ENCODE measurements around the gene FBLN2. TPM values are rescaled to one million over a fixed set of nuclear protein-coding genes. Genes with fewer than 3 reads are reported as not detected.

Gene FBLN2
- total RNA-seq, 1 donor from 2014 or later, result not detected

GRCh38 chr3:13577181-13578121, 28.5 kb downstream of the FBLN2 start:
- Mint-ChIP-seq H3K27ac (no peak overlapping the region), H3K9me3 (no peaks in the 10 kb centered on the region), H3K4me1 (no peaks in the 10 kb centered on the region), H3K4me3 (no peak overlapping the region), H3K36me3 (ENCODE audit: low read depth) (no peaks in the 10 kb centered on the region), H3K27me3 (no peaks in the 10 kb centered on the region)
- intact Hi-C loops (cut with micrococcal nuclease), result no loop called here
- DNase-seq, result no peak

- H3K4me1 Mint-ChIP-seq, result no peaks in the 10 kb centered on the region
- H3K27me3 Mint-ChIP-seq, result no peaks in the 10 kb centered on the region
- intact Hi-C loops (cut with micrococcal nuclease), result no loop called here
- H3K27ac Mint-ChIP-seq, result no peak overlapping the region
- no peaks in the 10 kb centered on the region for H3K36me3 Mint-ChIP-seq (ENCODE audit: low read depth)
- no peak for DNase-seq
- H3K4me3 Mint-ChIP-seq, result no peak overlapping the region
- H3K9me3 Mint-ChIP-seq, result no peaks in the 10 kb centered on the region
These were observed 29.3 kb downstream of the FBLN2 start for GRCh38 chr3:13578251-13578650.

GRCh38 chr3:13579063-13579462, 30.1 kb downstream of the FBLN2 start:
- no peak for DNase-seq
- H3K27ac Mint-ChIP-seq, result no peak overlapping the region
- no peaks in the 10 kb centered on the region for H3K9me3 Mint-ChIP-seq
- H3K27me3 Mint-ChIP-seq, result no peaks in the 10 kb centered on the region
- H3K4me1 Mint-ChIP-seq, result no peaks in the 10 kb centered on the region
- intact Hi-C loops (cut with micrococcal nuclease), result no loop called here
- H3K4me3 Mint-ChIP-seq, result no peak overlapping the region
- no peaks in the 10 kb centered on the region for H3K36me3 Mint-ChIP-seq (ENCODE audit: low read depth)

GRCh38 chr3:13580256-13581023, 31.5 kb downstream of the FBLN2 start:
- Mint-ChIP-seq H3K9me3 (no peaks in the 10 kb centered on the region), H3K4me1 (no peaks in the 10 kb centered on the region)

DNA sequence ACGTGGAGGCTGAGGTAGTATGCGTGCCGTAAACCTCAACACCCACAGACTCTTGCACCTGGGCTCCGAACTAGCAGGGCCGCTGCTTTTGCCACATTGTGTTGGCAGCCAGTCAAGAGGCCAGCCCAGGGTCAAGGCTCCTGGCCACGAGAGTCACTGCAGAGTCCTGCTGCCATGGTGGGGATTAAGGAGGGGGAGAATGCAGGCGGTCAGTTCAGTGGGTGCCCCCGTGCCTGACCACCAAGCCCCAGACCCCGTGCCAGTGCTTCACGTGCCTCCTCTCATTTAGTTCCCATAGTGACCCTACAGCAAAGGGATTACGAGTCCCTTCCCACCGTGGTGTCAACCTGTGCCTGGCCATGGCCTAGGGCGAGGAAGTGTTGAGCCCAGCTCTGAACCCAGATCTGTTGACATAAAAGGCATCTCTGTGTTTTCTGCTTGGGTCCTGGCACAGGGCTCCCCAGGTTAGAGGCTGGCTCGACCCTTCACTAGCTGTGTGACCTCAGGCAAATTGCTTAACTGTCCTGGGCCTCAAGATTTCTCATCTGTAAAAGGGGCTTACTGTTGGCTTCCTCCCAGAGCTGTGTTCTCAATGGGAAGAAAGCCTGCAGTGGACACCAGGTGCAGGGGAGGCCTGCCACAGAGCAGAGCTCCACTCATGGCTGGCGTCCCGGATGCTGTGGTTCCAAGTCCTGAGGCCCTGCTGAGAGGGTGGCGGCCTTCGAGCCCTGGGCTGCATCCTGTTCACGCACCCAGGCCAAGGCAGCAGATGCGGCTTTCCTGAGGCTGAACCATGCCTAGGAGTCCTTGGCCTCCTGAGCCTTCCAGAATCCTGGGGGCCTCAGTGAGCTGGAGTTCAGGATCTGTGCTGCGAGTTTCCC, 32.8 kb downstream of the FBLN2 start:
- H3K27me3 Mint-ChIP-seq, result no peaks in the 10 kb centered on the region
- H3K36me3 Mint-ChIP-seq (ENCODE audit: low read depth), result no peaks in the 10 kb centered on the region
- no peak for DNase-seq
- no peak overlapping the region for H3K4me3 Mint-ChIP-seq
- intact Hi-C loops (cut with micrococcal nuclease), result no loop called here
- no peaks in the 10 kb centered on the region for H3K9me3 Mint-ChIP-seq
- no peaks in the 10 kb centered on the region for H3K4me1 Mint-ChIP-seq
- H3K27ac Mint-ChIP-seq, result no peak overlapping the region

More at GRCh38 chr3:13580256-13581023, 31.5 kb downstream of the FBLN2 start:
- Mint-ChIP-seq H3K4me3 (no peak overlapping the region), H3K27me3 (no peaks in the 10 kb centered on the region), H3K27ac (no peak overlapping the region), H3K36me3 (ENCODE audit: low read depth) (no peaks in the 10 kb centered on the region)
- no peak for DNase-seq
- intact Hi-C loops (cut with micrococcal nuclease), result no loop called here

- intact Hi-C loops (cut with micrococcal nuclease), result no loop called here
- no peaks in the 10 kb centered on the region for H3K4me1 Mint-ChIP-seq
These were observed 33.7 kb downstream of the FBLN2 start for GRCh38 chr3:13582366-13583250.

GRCh38 chr3:13583251-13584180, 34.6 kb downstream of the FBLN2 start:
- Mint-ChIP-seq H3K36me3 (ENCODE audit: low read depth) (no peaks in the 10 kb centered on the region), H3K4me3 (no peak overlapping the region), H3K27ac (no peak overlapping the region)

More at GRCh38 chr3:13582366-13583250, 33.7 kb downstream of the FBLN2 start:
- Mint-ChIP-seq H3K9me3 (no peaks in the 10 kb centered on the region), H3K4me3 (no peak overlapping the region), H3K27me3 (no peaks in the 10 kb centered on the region), H3K27ac (no peak overlapping the region), H3K36me3 (ENCODE audit: low read depth) (no peaks in the 10 kb centered on the region)
- no peak for DNase-seq

GRCh38 chr3:13584427-13584891, 35.5 kb downstream of the FBLN2 start:
- Mint-ChIP-seq H3K27ac (no peak overlapping the region), H3K36me3 (ENCODE audit: low read depth) (no peaks in the 10 kb centered on the region), H3K27me3 (no peaks in the 10 kb centered on the region), H3K4me3 (no peak overlapping the region), H3K4me1 (no peaks in the 10 kb centered on the region), H3K9me3 (no peaks in the 10 kb centered on the region)
- DNase-seq, result no peak
- intact Hi-C loops (cut with micrococcal nuclease), result no loop called here

More at GRCh38 chr3:13583251-13584180, 34.6 kb downstream of the FBLN2 start:
- Mint-ChIP-seq H3K4me1 (no peaks in the 10 kb centered on the region), H3K27me3 (no peaks in the 10 kb centered on the region), H3K9me3 (no peaks in the 10 kb centered on the region)
- DNase-seq, result no peak
- intact Hi-C loops (cut with micrococcal nuclease), result no loop called here

GRCh38 chr3:13584901-13585300, 36.0 kb downstream of the FBLN2 start:
- H3K27ac Mint-ChIP-seq, result no peak overlapping the region
- no peak overlapping the region for H3K4me3 Mint-ChIP-seq
- intact Hi-C loops (cut with micrococcal nuclease), result no loop called here
- H3K9me3 Mint-ChIP-seq, result no peaks in the 10 kb centered on the region
- H3K27me3 Mint-ChIP-seq, result peaks cover 2% of the 10 kb centered on the region
- DNase-seq, result no peak
- H3K36me3 Mint-ChIP-seq (ENCODE audit: low read depth), result no peaks in the 10 kb centered on the region
- no peaks in the 10 kb centered on the region for H3K4me1 Mint-ChIP-seq

DNA sequence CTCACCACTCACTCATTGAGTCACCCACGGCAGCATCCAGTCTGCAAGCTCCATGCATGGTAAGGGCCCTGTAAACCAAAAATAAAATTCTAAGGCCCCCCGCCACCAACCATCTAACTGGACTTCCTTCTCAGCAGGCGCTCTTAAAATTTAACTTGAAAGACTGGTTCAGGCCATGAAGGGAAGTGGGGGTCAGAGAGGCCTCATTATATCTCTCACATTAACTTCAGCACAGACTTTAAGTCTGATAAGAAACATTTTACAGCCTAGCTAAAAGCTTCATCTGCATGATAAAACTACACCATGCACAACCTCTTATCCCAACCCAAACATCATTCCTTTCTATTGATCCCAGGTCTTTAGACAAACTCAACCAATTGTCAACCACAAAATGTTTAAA, 38.5 kb downstream of the FBLN2 start:
- Mint-ChIP-seq H3K4me1 (no peaks in the 10 kb centered on the region), H3K4me3 (no peak overlapping the region), H3K9me3 (no peaks in the 10 kb centered on the region), H3K27me3 (peaks cover 7% of the 10 kb centered on the region), H3K27ac (no peak overlapping the region), H3K36me3 (ENCODE audit: low read depth) (no peaks in the 10 kb centered on the region)
- DNase-seq, result no peak
- intact Hi-C loops (cut with micrococcal nuclease), result no loop called here

GRCh38 chr3:13588221-13588701, 39.3 kb downstream of the FBLN2 start:
- no peaks in the 10 kb centered on the region for H3K4me1 Mint-ChIP-seq
- peaks cover 8% of the 10 kb centered on the region for H3K27me3 Mint-ChIP-seq
- H3K9me3 Mint-ChIP-seq, result no peaks in the 10 kb centered on the region
- H3K36me3 Mint-ChIP-seq (ENCODE audit: low read depth), result no peaks in the 10 kb centered on the region
- no peak for DNase-seq
- H3K27ac Mint-ChIP-seq, result no peak overlapping the region
- intact Hi-C loops (cut with micrococcal nuclease), result no loop called here
- H3K4me3 Mint-ChIP-seq, result no peak overlapping the region

DNA sequence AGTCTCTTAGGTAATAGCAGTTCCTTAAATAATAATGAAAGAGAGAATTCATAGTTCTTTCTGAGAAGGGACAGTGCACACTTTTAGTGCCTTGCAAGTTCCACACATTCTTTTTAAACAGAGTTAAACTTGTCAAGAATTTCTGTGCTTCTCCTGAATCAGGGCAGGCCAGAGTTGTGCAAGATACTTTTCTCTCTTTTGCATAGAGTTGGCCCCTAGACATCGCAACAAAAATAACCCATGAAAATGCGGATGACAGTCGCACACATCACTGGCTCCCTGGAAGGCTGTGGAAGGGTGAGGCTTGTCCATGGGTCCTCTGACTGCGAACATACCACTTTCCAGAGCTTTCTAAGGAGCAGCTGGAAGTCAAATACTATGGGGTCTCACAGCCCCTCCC, 40.1 kb downstream of the FBLN2 start:
- Mint-ChIP-seq H3K27me3 (peaks cover 8% of the 10 kb centered on the region), H3K36me3 (ENCODE audit: low read depth) (no peaks in the 10 kb centered on the region), H3K9me3 (no peaks in the 10 kb centered on the region), H3K4me1 (no peaks in the 10 kb centered on the region), H3K4me3 (no peak overlapping the region), H3K27ac (no peak overlapping the region)
- intact Hi-C loops (cut with micrococcal nuclease), result no loop called here
- DNase-seq, result no peak
